HG03354 (cell line): ENCODE data around the gene AGO1.
"Not testable (repeated sequence)": the region's sequence is repeated elsewhere in the genome, so short reads cannot be mapped to it uniquely, and the experiment has no call there.

Experiments
- ATAC-seq: cut with Tn5 transposase; IDR thresholded peaks from one replicate; pipeline ENCODE4 v1.9.1; 2021; ENCODE audit warnings: mild to moderate bottlenecking; ENCODE audit not compliant: unreplicated experiment, poor library complexity, severe bottlenecking

The AGO1 gene

DNA sequence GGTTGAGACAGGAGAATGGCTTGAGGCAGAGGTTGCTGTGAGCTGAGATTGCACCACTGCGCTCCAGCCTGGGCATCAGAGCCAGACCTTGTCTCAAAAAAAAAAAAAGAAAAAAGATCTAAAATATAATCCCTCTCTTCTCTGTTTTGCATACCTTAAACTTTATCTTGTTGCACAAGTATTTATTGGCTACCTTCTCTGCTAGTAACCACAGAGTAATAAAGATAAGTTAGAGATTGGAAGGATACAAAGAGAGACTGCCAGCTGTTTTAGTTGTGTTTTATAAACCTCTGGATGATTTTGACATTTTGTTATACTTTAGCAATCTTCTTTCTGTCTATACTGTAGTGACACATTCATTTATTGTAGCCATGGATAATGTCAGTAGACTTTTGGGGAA is 75.5 kb downstream of the AGO1 start:
- ATAC-seq, result no peak

DNA sequence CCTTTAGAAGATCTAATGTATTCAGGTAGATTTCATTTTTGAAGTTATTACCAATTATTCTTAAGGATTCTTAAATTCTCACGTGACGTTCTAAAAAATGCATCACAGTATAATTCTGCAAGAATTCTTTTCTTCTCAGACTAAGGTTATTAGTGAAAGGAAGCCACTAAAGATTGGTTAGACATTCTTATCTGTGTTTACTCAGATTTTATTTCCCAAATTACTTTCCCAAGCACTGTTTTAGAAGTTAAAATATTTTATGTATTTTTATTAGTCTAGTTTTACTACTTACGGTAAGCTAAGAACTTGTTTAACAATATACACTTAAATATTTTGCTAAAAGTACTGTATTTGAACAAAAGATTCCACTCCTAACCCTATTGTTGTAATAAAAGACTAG is 76.3 kb downstream of the AGO1 start:
- no peak for ATAC-seq

DNA sequence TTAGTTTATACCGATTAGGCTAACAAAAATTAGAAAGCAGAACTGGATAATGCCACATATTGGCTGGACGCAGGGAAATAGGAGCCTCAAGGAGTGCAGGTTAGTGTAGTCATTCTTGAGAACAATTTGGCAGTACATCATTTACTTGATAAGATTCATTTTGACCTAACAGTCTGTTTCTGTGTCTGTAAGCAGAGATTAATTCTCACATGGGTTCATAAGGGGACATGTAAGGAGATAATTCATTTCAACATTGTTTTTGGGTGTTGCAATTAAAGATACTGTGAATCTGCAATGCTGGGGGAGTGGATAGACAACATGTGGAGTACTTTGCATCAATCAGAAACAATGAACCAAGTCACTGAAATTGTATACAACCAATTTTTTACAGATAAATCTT is 79.9 kb downstream of the AGO1 start:
- no peak for ATAC-seq

DNA sequence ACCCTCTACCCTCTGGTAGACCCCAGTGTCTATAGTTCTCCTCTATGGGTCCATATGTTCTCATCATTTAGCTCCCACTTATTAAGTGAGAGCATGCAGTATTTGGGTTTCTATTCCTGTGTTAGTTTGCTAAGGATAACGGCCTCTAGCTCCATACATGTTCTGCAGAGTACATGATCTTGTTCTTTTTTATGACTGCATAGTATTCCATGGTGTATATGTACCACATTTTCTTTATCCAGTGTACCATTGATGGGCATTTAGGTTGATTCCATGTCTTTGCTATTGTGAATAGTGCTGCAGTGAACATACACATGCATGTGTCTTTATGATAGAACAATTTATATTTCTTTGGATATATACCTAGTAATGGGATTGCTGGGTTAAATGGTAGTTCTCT is 81.3 kb downstream of the AGO1 start:
- not testable (repeated sequence) for ATAC-seq

DNA sequence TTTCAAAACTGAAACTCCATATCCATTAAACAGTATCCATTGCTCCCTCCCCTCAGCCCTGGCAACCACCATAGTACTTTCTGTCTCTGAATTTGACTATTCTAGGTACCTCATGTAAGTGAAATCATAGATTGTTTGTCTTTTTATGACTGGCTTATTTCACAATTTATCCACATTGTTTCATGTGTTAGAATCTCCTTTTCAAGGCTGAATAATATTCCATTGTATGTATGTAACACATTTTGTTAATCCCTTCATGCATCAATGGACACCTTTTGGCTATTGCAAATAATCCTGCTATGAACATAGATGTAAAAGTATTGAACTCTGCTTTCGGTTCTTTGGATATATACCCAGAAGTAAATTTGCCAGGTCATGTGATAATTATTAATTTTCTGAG is 85.4 kb downstream of the AGO1 start:
- ATAC-seq, result no peak

DNA sequence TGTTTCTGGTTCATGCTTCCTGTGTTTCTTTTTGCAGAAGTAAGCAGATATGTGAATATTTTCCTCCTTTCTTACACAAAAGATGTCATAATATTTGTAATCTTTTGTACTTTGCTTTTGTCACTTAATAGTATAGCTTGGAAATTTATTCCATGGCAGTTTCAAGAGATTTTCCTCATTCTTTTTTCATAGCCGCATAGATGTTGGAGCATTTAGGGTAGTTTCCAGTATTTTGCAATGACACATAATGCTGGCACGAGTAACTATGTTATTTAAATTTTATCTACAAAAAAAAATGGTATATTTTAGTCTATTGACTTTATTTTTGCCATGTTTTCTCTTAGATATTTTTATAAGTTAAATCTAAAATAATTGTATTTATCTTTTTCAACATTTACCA is 88.6 kb downstream of the AGO1 start:
- no peak for ATAC-seq

DNA sequence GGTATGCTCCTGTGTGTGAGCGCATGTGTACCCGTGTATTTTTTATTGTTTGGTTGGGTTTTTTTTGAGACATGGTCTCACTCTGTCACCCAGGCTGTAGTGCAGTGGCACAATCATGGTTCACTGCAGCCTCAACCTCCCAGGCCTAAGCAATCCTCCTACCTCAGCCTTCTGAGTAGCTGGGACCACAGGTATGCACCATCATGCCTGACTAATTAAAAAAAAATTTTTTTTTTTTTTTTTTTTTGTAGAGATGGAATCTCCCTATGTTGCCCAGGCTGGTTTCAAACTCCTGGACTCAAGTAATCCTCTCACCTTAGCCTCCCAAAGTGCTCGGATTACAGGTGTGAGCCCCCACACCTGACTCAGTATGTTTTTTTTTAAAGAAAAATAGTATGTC is 89.6 kb downstream of the AGO1 start:
- not testable (repeated sequence) for ATAC-seq

DNA sequence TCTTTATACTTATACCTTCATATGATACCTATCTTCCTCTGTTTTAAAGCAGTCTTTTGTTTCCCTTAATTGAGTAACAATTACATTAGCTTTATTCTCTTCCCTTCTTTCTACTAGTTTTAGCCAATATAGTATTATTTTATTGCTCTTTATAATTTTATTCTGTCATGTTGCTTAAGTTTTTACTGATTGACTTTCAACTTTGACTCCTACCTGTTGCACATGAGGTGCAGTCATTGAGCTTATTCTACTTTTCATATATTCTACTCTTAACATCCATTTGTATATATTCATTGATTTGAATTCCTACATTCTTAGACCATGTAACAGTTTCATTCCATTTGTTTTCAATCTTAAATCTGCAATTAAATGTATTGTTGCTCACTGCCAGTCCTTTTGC is 97.1 kb downstream of the AGO1 start:
- no peak for ATAC-seq
